Endodermal cell (in vitro differentiated cells): ENCODE measurements around the gene SPARC. TPM values are rescaled to one million over a fixed set of nuclear protein-coding genes. Genes with fewer than 3 reads are reported as not detected.

Experiments
- DNase-seq: peaks from one replicate; pipeline ENCODE4 v3.0.0-alpha.2; 2017
- H3K27ac ChIP-seq: 2 replicates; pipeline ENCODE4 v1.5.1; 2013; ENCODE audit warnings: mild to moderate bottlenecking, low read depth, low read length, moderate library complexity
- H3K27me3 ChIP-seq: 2 replicates; pipeline ENCODE4 v1.6.1; 2013; ENCODE audit warnings: mild to moderate bottlenecking, low read length, moderate library complexity; ENCODE audit not compliant: insufficient read depth, control insufficient read depth, poor library complexity, severe bottlenecking
- H3K36me3 ChIP-seq: 2 replicates; pipeline ENCODE4 v1.7.0; 2013; ENCODE audit warnings: mild to moderate bottlenecking, low read length, moderate library complexity; ENCODE audit not compliant: control insufficient read depth, insufficient read depth
- H3K4me1 ChIP-seq: one replicate; pipeline ENCODE4 v1.7.0; 2013; ENCODE audit warnings: low read length; ENCODE audit not compliant: control insufficient read depth, insufficient read depth
- H3K4me3 ChIP-seq: 2 replicates; pipeline ENCODE4 v1.5.1; 2013; ENCODE audit warnings: mild to moderate bottlenecking, low read length, moderate library complexity
- H3K9ac ChIP-seq: 2 replicates; pipeline ENCODE4 v1.6.1; 2013; ENCODE audit warnings: mild to moderate bottlenecking, low read length, moderate library complexity; ENCODE audit not compliant: poor library complexity, severe bottlenecking; ENCODE audit errors: extremely low read depth
- H3K9me3 ChIP-seq: 2 replicates; pipeline ENCODE4 v1.6.1; 2013; ENCODE audit warnings: mild to moderate bottlenecking, low read length, moderate library complexity; ENCODE audit not compliant: control insufficient read depth
- H3K27ac Mint-ChIP-seq: 2 replicates; pipeline ENCODE4 v1.8.0; 2020; ENCODE audit warnings: mixed read lengths
- H3K27me3 Mint-ChIP-seq: 2 replicates; pipeline ENCODE4 v1.8.0; 2021; ENCODE audit warnings: mild to moderate bottlenecking, mixed read lengths; ENCODE audit not compliant: insufficient read depth
- H3K36me3 Mint-ChIP-seq: 2 replicates; pipeline ENCODE4 v1.8.0; 2020; ENCODE audit warnings: low read depth, mixed read lengths
- H3K4me1 Mint-ChIP-seq: 2 replicates; pipeline ENCODE4 v1.8.0; 2020; ENCODE audit warnings: mixed read lengths
- H3K4me3 Mint-ChIP-seq: 2 replicates; pipeline ENCODE4 v1.8.0; 2020; ENCODE audit warnings: mild to moderate bottlenecking, moderate library complexity, mixed read lengths
- H3K9me3 Mint-ChIP-seq: 2 replicates; pipeline ENCODE4 v1.8.0; 2020; ENCODE audit warnings: mild to moderate bottlenecking, mixed read lengths
- CTCF ChIP-seq: fragments of 200-600 bp; sonication (generic); conservative IDR thresholded peaks from 2 replicates; pipeline ENCODE4 v1.5.0; 2021; ENCODE audit warnings: antibody characterized with exemption, mild to moderate bottlenecking
- WGBS, 2 experiments: methylation state at CpG; one replicate each; pipeline versions ENCODE4 v1.1.5 to v1.1.7; 2013; ENCODE audit warnings: missing lambda C conversion rate in 2 of 2, mixed read lengths in 1 of 2; ENCODE audit not compliant: insufficient coverage in 1 of 2, insufficient read length in 1 of 2; 5-methylcytosine and 5-hydroxymethylcytosine counted together
- total RNA-seq, 2 donors: library from RNA; stranded (reverse); fragmentation: NEBNext Ultra II Directional in 1 of 2; extraction: Animal tissue kit (Norgen Biotek cat#: 25700) in 1 of 2; gene quantifications; 2 replicates in 1 of 2; 3 replicates in 1 of 2; pipeline ENCODE4 v1.2.1, GENCODE V29; 2021

The SPARC gene
- total RNA-seq, 2 donors from 2014 or later, result 523 to 643 TPM

GRCh38 chr5:151683986-151684588 lies 2.6 kb downstream of the SPARC start:
- Histone ChIP-seq H3K4me3 (peak overlapping the region; percentile 87), H3K27me3 (no peaks in the 10 kb centered on the region), H3K9me3 (no peaks in the 10 kb centered on the region), H3K36me3 (peaks cover 43% of the 10 kb centered on the region), H3K4me1 (peaks cover 20% of the 10 kb centered on the region), H3K9ac (peak overlapping the region; percentile 81), H3K27ac (no peak overlapping the region)
- 94 to 100% methylated on average over 2 of the region's 2 CpGs for WGBS, 2 experiments
- H3K27ac Mint-ChIP-seq, result no peak overlapping the region
- no peak for DNase-seq
- TF ChIP-seq CTCF, result no peak
- H3K36me3 Mint-ChIP-seq, result peaks cover 19% of the 10 kb centered on the region
- H3K4me1 Mint-ChIP-seq, result peaks cover 38% of the 10 kb centered on the region
- H3K9me3 Mint-ChIP-seq, result no peaks in the 10 kb centered on the region
- H3K27me3 Mint-ChIP-seq, result no peaks in the 10 kb centered on the region
- H3K4me3 Mint-ChIP-seq, result peak overlapping the region; percentile 81

- no peak for DNase-seq
- no peak overlapping the region for H3K9ac ChIP-seq
- Mint-ChIP-seq H3K27me3 (no peaks in the 10 kb centered on the region), H3K9me3 (no peaks in the 10 kb centered on the region), H3K4me3 (no peak overlapping the region), H3K4me1 (peaks cover 42% of the 10 kb centered on the region), H3K36me3 (peaks cover 19% of the 10 kb centered on the region), H3K27ac (no peak overlapping the region)
- 90 to 93% methylated on average over 5 of the region's 5 CpGs for WGBS, 2 experiments
- no peak for TF ChIP-seq CTCF
- peaks cover 43% of the 10 kb centered on the region for H3K36me3 ChIP-seq
- H3K4me3 ChIP-seq, result no peak overlapping the region
- H3K27me3 ChIP-seq, result no peaks in the 10 kb centered on the region
- no peak overlapping the region for H3K27ac ChIP-seq
- H3K9me3 ChIP-seq, result no peaks in the 10 kb centered on the region
- peaks cover 20% of the 10 kb centered on the region for H3K4me1 ChIP-seq
These were observed 3.3 kb downstream of the SPARC start for GRCh38 chr5:151683444-151683843.

DNA sequence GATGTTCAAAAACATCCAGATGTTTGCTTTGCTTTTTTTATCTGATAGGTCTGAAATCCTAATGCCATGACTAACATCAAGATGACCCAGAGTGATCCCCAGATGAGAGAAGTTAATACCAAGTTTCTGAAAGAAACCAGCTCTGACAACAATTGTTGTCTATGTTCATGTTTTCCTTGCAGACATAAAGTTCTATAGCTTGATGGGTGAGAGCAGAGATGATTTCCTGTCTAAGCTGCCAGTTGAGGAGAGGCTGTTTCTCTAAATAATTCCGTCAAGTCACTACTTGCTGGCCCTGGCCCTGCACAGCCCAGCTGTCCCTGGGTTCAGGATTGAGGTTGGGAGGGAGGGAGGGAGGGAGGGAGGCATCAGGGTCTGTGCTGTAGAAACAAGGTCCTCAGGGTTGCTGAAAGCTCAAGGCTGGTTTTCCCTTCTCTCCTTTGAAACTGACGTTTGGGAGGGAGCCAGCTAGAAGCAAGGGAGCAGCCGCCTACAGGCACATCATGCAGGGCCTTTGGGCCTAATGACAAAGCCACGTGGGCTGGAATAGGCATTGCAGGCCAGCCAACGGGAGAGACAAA lies 3.9 kb downstream of the SPARC start:
- no peak overlapping the region for H3K27ac ChIP-seq
- peaks cover 43% of the 10 kb centered on the region for H3K36me3 ChIP-seq
- no peak overlapping the region for H3K4me3 ChIP-seq
- Mint-ChIP-seq H3K36me3 (peaks cover 19% of the 10 kb centered on the region), H3K4me1 (peaks cover 48% of the 10 kb centered on the region), H3K9me3 (no peaks in the 10 kb centered on the region), H3K4me3 (no peak overlapping the region), H3K27me3 (no peaks in the 10 kb centered on the region), H3K27ac (no peak overlapping the region)
- no peaks in the 10 kb centered on the region for H3K27me3 ChIP-seq
- WGBS, 2 experiments, result 68 to 83% methylated on average over 4 to 5 of the region's 5 CpGs
- no peak overlapping the region for H3K9ac ChIP-seq
- H3K4me1 ChIP-seq, result peaks cover 23% of the 10 kb centered on the region
- no peak for DNase-seq
- no peak for TF ChIP-seq CTCF
- H3K9me3 ChIP-seq, result no peaks in the 10 kb centered on the region
